K562 (cell line): ENCODE measurements around the gene HSD3B7. TPM values are rescaled to one million over a fixed set of nuclear protein-coding genes. Genes with fewer than 3 reads are reported as not detected.

Experiments
- MGA ChIP-seq: fragments of 450-650 bp; IDR thresholded peaks from 2 replicates; pipeline ENCODE4 v1.6.1; 2016; ENCODE audit warnings: mild to moderate bottlenecking, moderate library complexity
- PHF8 ChIP-seq: fragments of 200-600 bp; sonication (generic); IDR thresholded peaks from 2 replicates; pipeline ENCODE4 v1.6.1; 2012; ENCODE audit warnings: mixed run types, mild to moderate bottlenecking, inconsistent platforms, low read length, moderate library complexity, borderline replicate concordance
- STAG1 ChIP-seq: sonication (generic); formaldehyde crosslinking; IDR thresholded peaks from 2 replicates; pipeline ENCODE4 v1.5.0; 2020; ENCODE audit warnings: missing genetic modification reagents, borderline replicate concordance
- THRB ChIP-seq: fragments of 450-650 bp; formaldehyde crosslinking; conservative IDR thresholded peaks from 2 replicates; pipeline ENCODE4 v1.4.0; 2022; ENCODE audit warnings: mild to moderate bottlenecking, missing genetic modification characterization
- ZBTB49 ChIP-seq: sonication (generic); formaldehyde crosslinking; IDR thresholded peaks from 2 replicates; pipeline ENCODE4 v1.8.0; 2022; ENCODE audit warnings: missing genetic modification reagents, mild to moderate bottlenecking, borderline replicate concordance
- ZC3H11A ChIP-seq: IDR thresholded peaks from 2 replicates; pipeline ENCODE4 v1.6.1; 2012; ENCODE audit warnings: low read depth, low read length, improper control_type of control experiment
- ZKSCAN1 ChIP-seq: fragments of 150-350 bp; IDR thresholded peaks from 2 replicates; pipeline ENCODE4 v1.6.1; 2016; ENCODE audit warnings: low read depth, low read length
- ZNF140 ChIP-seq: fragments of 250-450 bp; sonication (Bioruptor Pico); IDR thresholded peaks from 2 replicates; pipeline ENCODE4 v1.8.0; 2021; ENCODE audit warnings: moderate library complexity, mild to moderate bottlenecking, inconsistent platforms
- ZNF212 ChIP-seq: fragments of 450-650 bp; formaldehyde crosslinking; IDR thresholded peaks from 2 replicates; pipeline ENCODE4 v1.4.0; 2020; ENCODE audit warnings: mild to moderate bottlenecking
- polyA plus RNA-seq, 8 experiments: library from polyadenylated mRNA; depleted of rRNA in 4 of 8; stranded (reverse) in 5 of 8; unstranded in 3 of 8; fragments of >200 nt; fragmentation: Nextera tagmentation in 2 of 8; fragmentation: Illumina TruSeq in 1 of 8; extraction: Ambion mirVana in 2 of 8; extraction: Trizol in 1 of 8; gene quantifications; 2 replicates each; pipeline versions ENCODE4 v1.2.1 to v1.2.3, GENCODE V29; 2011 to 2014; ENCODE audit warnings: inconsistent platforms in 1 of 8, missing spikeins in 1 of 8
- total RNA-seq, 7 experiments: library from RNA; depleted of rRNA in 6 of 7; stranded (reverse); fragments of >200 nt in 6 of 7; fragmentation: Illumina TruSeq in 2 of 7; extraction: Trizol in 2 of 7; gene quantifications; 2 replicates each; pipeline versions ENCODE4 v1.2.1 to v1.2.3, GENCODE V29; 2011 to 2021; ENCODE audit warnings: low replicate concordance in 1 of 7

Gene HSD3B7
- total and polyA plus RNA-seq, 9 of the 15 experiments (the other 6 are each of a cell fraction or from before 2014, with no cell fraction given), result 5.4 to 49.1 (median 23.0) TPM

- TF ChIP-seq MGA (peak; percentile 69), ZNF212 (CRISPR knock-in tag) (no peak), ZBTB49 (CRISPR knock-in tag) (no peak), ZNF140 (CRISPR knock-in tag) (no peak), PHF8 (no peak), STAG1 (no peak; the same call in 1 of the 2 replicates), THRB (0 out of 2 replicates have a peak, but pooled peaks have one; percentile 52), ZC3H11A (no peak), ZKSCAN1 (no peak)
Observed at GRCh38 chr16:30985401-30986128, 558 bp downstream of the HSD3B7 start (continued).
